B cell (primary cell): ENCODE data around the gene CRHR1. TPM values are rescaled to one million over a fixed set of nuclear protein-coding genes. Genes with fewer than 3 reads are reported as not detected.

Source experiments
- ATAC-seq: fragments of 200-7000 bp; cut with Tn5 transposase; one replicate; pipeline ENCODE4 v1.10.0; 2021; ENCODE audit warnings: low read depth, mild to moderate bottlenecking, moderate number of reproducible peaks, moderate library complexity
- CTCF ChIA-PET: fragments of 350-600 bp; sonication (Branson Sonifier 250); formaldehyde crosslinking; loops from one replicate; lab custom pipeline; 2021; ENCODE audit warnings: antibody characterized with exemption, inconsistent platforms; lab: Charles Lee
- POLR2A ChIA-PET: fragments of 350-600 bp; sonication (Branson Sonifier 250); formaldehyde crosslinking; loops from one replicate; lab custom pipeline; 2021; ENCODE audit warnings: antibody characterized with exemption; lab: Charles Lee
- DNase-seq: peaks from one replicate; pipeline ENCODE4 v3.0.0; 2013
- H2AFZ ChIP-seq: 2 replicates; pipeline ENCODE4 v1.6.1; 2012; ENCODE audit warnings: mild to moderate bottlenecking, low read depth, low read length; ENCODE audit not compliant: insufficient read depth, poor library complexity, severe bottlenecking
- H3K27ac ChIP-seq, 2 donors: 1 replicate in 1 of 2; 2 replicates in 1 of 2; pipeline ENCODE4 v1.5.1; 2012 to 2013; ENCODE audit warnings: low read length in 2 of 2, mild to moderate bottlenecking in 2 of 2, moderate library complexity in 1 of 2
- H3K27me3 ChIP-seq, 4 experiments: fragments of 200-600 bp in 1 of 4; sonication (generic) in 1 of 4; replicated peaks in 1 of 4; 1 replicate in 2 of 4; 2 replicates in 2 of 4; pipeline versions ENCODE4 v1.6.1 to v1.7.0; 2013 to 2016; ENCODE audit warnings: low read length in 3 of 4, mild to moderate bottlenecking in 2 of 4, mixed read lengths in 1 of 4, moderate library complexity in 1 of 4; ENCODE audit not compliant: insufficient read depth in 4 of 4, control insufficient read depth in 3 of 4; ENCODE audit errors: control extremely low read depth in 1 of 4
- H3K36me3 ChIP-seq, 2 experiments: replicated peaks in 1 of 2; 1 replicate in 1 of 2; 2 replicates in 1 of 2; pipeline versions ENCODE4 v1.6.1 to v1.7.1; 2013; ENCODE audit warnings: low read length in 1 of 2; ENCODE audit not compliant: insufficient read depth in 2 of 2, control insufficient read depth in 1 of 2; ENCODE audit errors: control extremely low read depth in 1 of 2, extremely low read depth in 1 of 2
- H3K4me1 ChIP-seq, 2 donors: fragments of 200-600 bp in 1 of 2; sonication (generic) in 1 of 2; 1 replicate in 1 of 2; 2 replicates in 1 of 2; pipeline versions ENCODE4 v1.5.1 to v1.6.1; 2013 to 2017; ENCODE audit warnings: low read length in 2 of 2; ENCODE audit not compliant: control insufficient read depth in 2 of 2, insufficient read depth in 2 of 2
- H3K4me2 ChIP-seq: replicated peaks from 2 replicates; pipeline ENCODE3; 2012; ENCODE audit warnings: mild to moderate bottlenecking, low read depth, low read length; ENCODE audit not compliant: poor library complexity, severe bottlenecking
- H3K4me3 ChIP-seq, 5 experiments: fragments of 200-600 bp in 1 of 5; sonication (generic) in 1 of 5; 1 replicate in 3 of 5; 2 replicates in 2 of 5; pipeline versions ENCODE4 v1.5.1 to v1.7.0; 2011 to 2016; ENCODE audit warnings: low read length in 4 of 5, mild to moderate bottlenecking in 4 of 5, low read depth in 2 of 5, control low read depth in 1 of 5, moderate library complexity in 1 of 5; ENCODE audit not compliant: insufficient read depth in 1 of 5; ENCODE audit errors: control extremely low read depth in 1 of 5, extremely low read depth in 1 of 5
- H3K79me2 ChIP-seq: fragments of 200-600 bp; sonication (generic); one replicate; pipeline ENCODE4 v1.6.0; 2016; ENCODE audit warnings: low read length; ENCODE audit not compliant: control insufficient read depth, insufficient read depth
- H3K9ac ChIP-seq: fragments of 200-600 bp; sonication (generic); 2 replicates; pipeline ENCODE4 v1.6.1; 2017; ENCODE audit warnings: mild to moderate bottlenecking, low read length, moderate library complexity
- H3K9me3 ChIP-seq, 3 donors: one replicate each; pipeline versions ENCODE4 v1.6.1 to v1.7.1; 2013; ENCODE audit warnings: low read length in 2 of 3; ENCODE audit not compliant: control insufficient read depth in 2 of 3, insufficient read depth in 1 of 3; ENCODE audit errors: control extremely low read depth in 1 of 3
- H4K20me1 ChIP-seq: 2 replicates; pipeline ENCODE4 v1.6.0; 2012; ENCODE audit warnings: mild to moderate bottlenecking, low read length; ENCODE audit not compliant: insufficient read depth, control insufficient read depth, poor library complexity, severe bottlenecking
- H3K27ac Mint-ChIP-seq: one replicate; pipeline ENCODE4 v1.8.0; 2021; ENCODE audit warnings: mixed read lengths
- H3K27me3 Mint-ChIP-seq: one replicate; pipeline ENCODE4 v1.8.0; 2021; ENCODE audit warnings: mixed read lengths
- H3K4me1 Mint-ChIP-seq: one replicate; pipeline ENCODE4 v1.8.0; 2021; ENCODE audit warnings: mixed read lengths
- H3K4me3 Mint-ChIP-seq: one replicate; pipeline ENCODE4 v1.8.0; 2021; ENCODE audit warnings: mixed read lengths
- H3K9me3 Mint-ChIP-seq: one replicate; pipeline ENCODE4 v1.8.0; 2022; ENCODE audit warnings: mixed read lengths; ENCODE audit not compliant: insufficient read depth
- CTCF ChIP-seq: fragments of 200-600 bp; IDR thresholded peaks from one replicate; pipeline ENCODE4 v1.8.0; 2022; ENCODE audit warnings: antibody characterized with exemption, mild to moderate bottlenecking
- EZH2 ChIP-seq: IDR thresholded peaks from 2 replicates; pipeline ENCODE4 v1.6.1; 2012; ENCODE audit warnings: borderline replicate concordance, low read depth, mild to moderate bottlenecking, moderate library complexity, low read length; ENCODE audit not compliant: insufficient read depth, poor library complexity, severe bottlenecking
- WGBS: methylation state at CpG from one replicate; pipeline ENCODE4 v1.1.5; 2013; ENCODE audit warnings: missing lambda C conversion rate; ENCODE audit not compliant: insufficient coverage; 5-methylcytosine and 5-hydroxymethylcytosine counted together
- intact Hi-C: fragments of 100-400 bp; cut with micrococcal nuclease; formaldehyde crosslinking; loops from one replicate; pipeline ENCODE4 v1.10.0; 2022
- polyA plus RNA-seq: library from polyadenylated mRNA; depleted of rRNA; stranded (reverse); fragments of >200 nt; gene quantifications from 2 replicates; pipeline ENCODE4 v1.2.3, GENCODE V29; 2012
- total RNA-seq, 2 donors: library from RNA; stranded (reverse); fragments of 120-200 nt in 1 of 2; gene quantifications; 1 replicate in 1 of 2; 2 replicates in 1 of 2; pipeline versions ENCODE4 v1.2.3 to v1.2.4, GENCODE V29; 2013 to 2022

CRHR1 gene
- total and polyA plus RNA-seq, 2 donors (not counting 1 experiment from before 2014, with no cell fraction given) = not detected

GRCh38 chr17:45819632-45820031 lies 35.5 kb downstream of the CRHR1 start:
- no peak for DNase-seq
- ChIA-PET POLR2A (no interaction called here), CTCF (interaction anchor here (1.5 kb wide), 1 partner anchor 179 kb away, joined by 3 read pairs; no protein-coding TSS in a partner anchor)
- 86% methylated on average over 3 of the region's 6 CpGs for WGBS
- peaks cover 6% of the 10 kb centered on the region for H3K27me3 Mint-ChIP-seq
- H3K9me3 Mint-ChIP-seq = no peaks in the 10 kb centered on the region
- Histone ChIP-seq H2AFZ (no peak overlapping the region), H3K79me2 (no peaks in the 10 kb centered on the region), H3K4me3 (no peak overlapping the region), H3K9ac (no peak overlapping the region), H3K9me3 (no peaks in the 10 kb centered on the region), H3K36me3 (no peaks in the 10 kb centered on the region), H3K4me1 (no peaks in the 10 kb centered on the region), H3K27ac (no peak overlapping the region), H3K4me2 (no peak overlapping the region), H3K27me3 (no peaks in the 10 kb centered on the region), H4K20me1 (no peaks in the 10 kb centered on the region)
- intact Hi-C loops = no loop called here
- no peaks in the 10 kb centered on the region for H3K4me1 Mint-ChIP-seq
- H3K4me3 Mint-ChIP-seq = no peak overlapping the region
- H3K27ac Mint-ChIP-seq = no peak overlapping the region
- ATAC-seq = no peak
- no peak for TF ChIP-seq EZH2
- no peak for TF ChIP-seq CTCF

DNA sequence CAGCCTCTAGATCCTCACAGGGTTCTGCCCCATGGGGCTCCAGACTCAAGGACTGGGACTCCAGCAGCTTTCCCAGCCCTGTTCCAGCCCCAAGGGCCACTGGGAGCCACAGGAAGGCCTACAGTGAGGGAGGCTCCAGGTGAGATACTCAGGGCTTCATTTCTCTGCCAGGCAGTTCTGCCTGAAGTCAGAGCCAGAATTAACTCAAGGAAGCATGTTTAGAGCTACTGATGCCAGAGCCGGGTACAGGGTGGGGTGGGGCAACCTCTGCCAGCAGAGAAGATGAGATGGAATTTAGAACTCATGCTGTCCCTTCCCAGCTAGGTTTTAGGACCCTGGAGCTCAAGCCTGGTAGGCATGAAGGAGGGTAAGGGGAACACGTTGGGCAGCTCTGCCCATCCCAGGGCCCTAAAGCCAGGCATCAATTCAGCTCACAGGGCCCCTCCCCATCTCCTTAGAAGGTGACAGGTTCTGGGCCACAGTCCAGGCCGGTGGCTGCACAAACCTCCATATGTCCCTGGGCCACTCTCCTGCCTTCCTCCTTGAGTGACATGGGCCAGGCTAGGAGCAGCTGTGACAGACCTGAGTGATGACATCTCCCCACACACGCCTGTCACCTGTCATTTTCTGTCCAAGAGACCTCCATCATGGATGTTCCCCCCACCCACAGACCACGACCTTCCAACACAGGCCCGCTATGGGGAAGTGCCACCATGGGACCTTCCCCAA lies 36.1 kb downstream of the CRHR1 start:
- H3K9me3 ChIP-seq = no peaks in the 10 kb centered on the region
- H3K9ac ChIP-seq = no peak overlapping the region
- 35% methylated on average over 6 of the region's 6 CpGs for WGBS
- H3K4me2 ChIP-seq = no peak overlapping the region
- intact Hi-C loops = no loop called here
- POLR2A ChIA-PET = no interaction called here
- no peak overlapping the region for H3K4me3 ChIP-seq
- H3K27me3 Mint-ChIP-seq = peaks cover 5% of the 10 kb centered on the region
- no peaks in the 10 kb centered on the region for H4K20me1 ChIP-seq
- no peak overlapping the region for H3K27ac Mint-ChIP-seq
- DNase-seq (no peak), ATAC-seq (no peak)
- no peaks in the 10 kb centered on the region for H3K9me3 Mint-ChIP-seq
- no peak overlapping the region for H3K27ac ChIP-seq
- no peaks in the 10 kb centered on the region for H3K4me1 Mint-ChIP-seq
- no peak overlapping the region for H3K4me3 Mint-ChIP-seq
- no peak for TF ChIP-seq EZH2
- TF ChIP-seq CTCF = no peak
- CTCF ChIA-PET = interaction anchor here (1.5 kb wide), 1 partner anchor 180 kb away, joined by 3 read pairs; no protein-coding TSS in a partner anchor
- H3K4me1 ChIP-seq = no peaks in the 10 kb centered on the region
- H3K27me3 ChIP-seq = peaks cover 0 to 3% (median 0%) of the 10 kb centered on the region in 4 experiments
- H2AFZ ChIP-seq = no peak overlapping the region
- H3K36me3 ChIP-seq = no peaks in the 10 kb centered on the region
- no peaks in the 10 kb centered on the region for H3K79me2 ChIP-seq
